NCI-H526 treated with DMSO at 0.1 percent for 48 hours (cell line): ENCODE data around the gene GGA1.
"Not testable (repeated sequence)": the region's sequence is repeated elsewhere in the genome, so short reads cannot be mapped to it uniquely, and the experiment has no call there.

Experiments
- DNase-seq: peaks from one replicate; lab custom pipeline; 2025; lab: John Stamatoyannopoulos, UW

GGA1 gene

GRCh38 chr22:37609240-37610152 is 862 bp downstream of the GGA1 start:
- no peak for DNase-seq

DNA sequence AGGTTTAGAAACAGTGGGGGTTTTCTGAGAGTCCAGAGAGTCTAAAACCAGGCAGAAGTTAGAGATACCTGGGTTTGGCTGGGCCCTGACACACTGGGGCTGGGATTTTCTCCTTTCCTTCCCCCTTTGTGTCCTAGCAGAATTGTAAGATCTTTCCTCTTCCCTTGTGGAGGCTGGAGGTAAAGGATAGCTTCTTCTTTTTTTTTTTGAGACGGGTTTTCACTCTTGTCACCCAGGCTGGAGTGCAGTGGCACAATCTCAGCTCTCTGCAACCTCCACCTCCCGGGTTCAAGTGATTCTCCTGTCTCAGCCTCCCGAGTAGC is 1.5 kb downstream of the GGA1 start:
- not testable (repeated sequence) for DNase-seq

DNA sequence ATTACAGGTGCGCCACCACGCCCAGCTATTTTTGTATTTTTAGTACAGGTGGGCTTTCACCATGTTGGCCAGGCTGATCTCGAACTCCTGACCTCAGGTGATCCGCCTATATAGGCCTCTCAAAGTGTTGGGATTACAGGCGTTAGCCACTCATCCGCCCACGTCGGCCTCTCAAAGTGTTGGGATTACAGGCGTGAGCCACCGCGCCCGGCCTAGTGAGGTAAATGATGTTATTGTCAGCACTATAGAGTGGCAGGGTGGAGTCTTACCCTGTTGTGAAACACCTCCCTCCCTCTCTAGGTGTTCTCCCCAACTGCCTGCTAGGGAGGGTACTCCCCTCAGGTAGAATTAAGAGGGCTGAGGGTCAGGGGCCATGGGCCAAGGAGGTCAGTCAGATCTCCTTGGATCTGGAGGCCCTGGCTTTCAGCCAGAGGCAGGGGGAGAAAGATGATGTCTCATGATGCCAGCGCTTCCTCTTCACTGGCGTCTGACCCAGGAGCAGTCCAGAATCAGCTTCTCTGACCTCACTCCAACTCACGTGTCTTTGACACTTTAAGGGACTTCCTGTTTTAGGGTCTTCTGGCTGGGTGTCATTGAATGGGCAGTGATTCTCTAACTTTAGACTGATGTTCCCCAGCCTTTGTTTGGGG is 2.0 kb downstream of the GGA1 start:
- no peak for DNase-seq

- DNase-seq, result no peak
Observed at GRCh38 chr22:37611207-37611606, 2.6 kb downstream of the GGA1 start.

DNA sequence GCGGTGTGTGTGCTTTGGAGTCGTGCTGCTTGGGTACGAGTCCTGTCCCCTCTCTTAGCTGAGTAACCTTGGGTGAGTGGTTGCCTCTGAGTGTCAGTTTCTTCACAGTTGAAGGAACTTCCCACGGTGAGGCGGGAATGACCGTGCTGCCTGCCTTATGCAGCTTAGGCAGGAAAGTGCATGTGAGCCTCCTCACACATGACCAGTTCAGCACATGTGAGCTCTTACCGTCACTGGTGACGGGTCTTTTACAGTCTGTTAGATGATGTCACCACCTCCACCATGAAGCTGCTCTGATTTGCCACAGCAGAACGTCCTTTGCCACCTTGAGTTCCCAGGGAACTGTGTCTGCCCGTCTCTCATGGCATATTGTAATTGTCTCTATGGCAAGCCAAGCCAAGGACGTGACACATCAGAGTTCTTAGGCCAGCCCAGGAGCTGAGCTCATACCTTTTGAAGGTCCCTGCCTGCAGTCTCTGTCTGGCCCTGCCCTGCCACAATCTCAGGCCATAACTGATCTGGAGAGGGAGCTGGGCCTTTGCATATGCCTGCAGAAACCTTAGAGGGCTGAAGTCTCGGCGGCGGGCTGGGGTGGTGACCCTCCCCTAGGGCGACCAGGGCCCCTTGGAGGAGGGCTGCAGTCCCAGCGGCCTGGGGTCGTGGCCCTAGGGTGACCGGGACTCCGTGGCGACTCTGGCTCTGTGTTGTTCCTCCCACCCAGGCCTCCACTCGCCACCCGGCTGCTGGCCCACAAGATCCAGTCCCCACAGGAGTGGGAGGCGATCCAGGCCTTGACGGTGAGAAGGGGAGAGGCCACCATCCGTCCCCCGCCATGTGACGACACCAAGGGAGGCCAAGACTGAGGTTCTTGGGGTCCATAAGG is 7.8 kb downstream of the GGA1 start:
- DNase-seq, result no peak

DNA sequence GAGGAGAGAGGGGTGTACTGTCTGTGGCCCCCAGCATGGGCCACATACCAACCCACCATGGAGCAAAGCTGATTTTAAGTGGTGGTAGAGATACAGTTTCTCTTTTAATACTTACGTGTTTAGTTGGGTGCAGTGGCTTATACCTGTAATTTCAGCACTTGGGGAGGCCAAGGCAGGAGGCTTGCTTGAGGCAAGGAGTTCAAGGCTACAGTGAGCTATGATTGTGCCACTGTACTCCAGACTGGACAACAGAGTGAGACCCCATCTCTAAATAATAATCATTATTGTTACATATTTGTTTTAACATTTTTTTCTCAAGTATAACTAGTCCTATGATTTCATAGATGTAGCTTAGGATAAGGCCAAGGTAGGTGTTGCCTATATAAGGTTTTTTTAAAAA is 8.8 kb downstream of the GGA1 start:
- DNase-seq, result no peak

DNA sequence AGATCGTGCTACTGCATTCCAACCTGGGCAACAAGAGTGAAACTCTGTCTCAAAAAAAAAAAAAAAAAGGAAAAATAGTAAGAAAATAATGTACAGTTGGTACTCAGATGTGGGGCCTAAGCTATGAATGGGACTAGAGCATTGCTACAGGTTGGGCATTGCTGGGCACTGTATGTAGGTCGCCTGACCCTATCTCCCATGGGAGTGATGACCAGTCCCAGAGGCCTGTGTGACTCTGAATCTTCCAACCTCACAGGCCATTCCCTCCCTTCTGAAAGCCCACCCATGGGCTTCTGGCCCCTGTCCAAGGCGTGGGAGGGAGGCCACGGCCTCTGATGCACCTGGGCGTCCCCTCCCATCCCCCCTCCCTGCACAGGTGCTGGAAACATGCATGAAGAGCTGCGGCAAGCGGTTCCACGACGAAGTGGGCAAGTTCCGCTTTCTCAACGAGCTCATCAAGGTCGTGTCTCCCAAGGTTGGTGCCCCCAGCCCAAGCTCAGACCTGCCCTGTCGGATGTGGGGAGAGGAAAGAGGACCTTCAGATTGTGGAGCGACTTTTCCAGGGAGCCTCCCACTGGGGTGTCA is 9.5 kb downstream of the GGA1 start:
- no peak for DNase-seq

DNA sequence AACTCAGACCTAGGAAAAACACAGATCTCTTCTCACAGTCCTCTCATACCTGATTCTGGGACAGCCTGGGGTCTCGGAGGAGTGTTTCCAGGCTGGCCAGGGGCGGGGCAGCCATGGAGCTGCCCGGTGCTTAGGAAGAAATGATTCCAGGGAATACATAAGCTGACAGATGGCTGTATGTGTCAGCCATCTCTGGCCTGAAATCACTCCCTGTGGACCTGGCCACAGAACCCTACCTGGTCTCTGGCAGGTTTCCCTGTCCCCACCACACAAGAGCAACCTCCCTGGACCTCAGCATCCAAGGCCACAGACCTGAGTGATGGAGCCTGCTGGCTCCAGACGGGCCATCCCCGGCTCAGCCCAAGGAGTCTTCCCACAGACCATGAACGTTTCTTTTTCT is 10.0 kb downstream of the GGA1 start:
- DNase-seq, result no peak

- no peak for DNase-seq
Observed at GRCh38 chr22:37619991-37620390, 11.4 kb downstream of the GGA1 start.

- no peak for DNase-seq
Observed at GRCh38 chr22:37621352-37621860, 12.8 kb downstream of the GGA1 start.

GRCh38 chr22:37623075-37624016 is 14.7 kb downstream of the GGA1 start:
- DNase-seq, result no peak

GRCh38 chr22:37624017-37624365 is 15.4 kb downstream of the GGA1 start:
- no peak for DNase-seq

DNA sequence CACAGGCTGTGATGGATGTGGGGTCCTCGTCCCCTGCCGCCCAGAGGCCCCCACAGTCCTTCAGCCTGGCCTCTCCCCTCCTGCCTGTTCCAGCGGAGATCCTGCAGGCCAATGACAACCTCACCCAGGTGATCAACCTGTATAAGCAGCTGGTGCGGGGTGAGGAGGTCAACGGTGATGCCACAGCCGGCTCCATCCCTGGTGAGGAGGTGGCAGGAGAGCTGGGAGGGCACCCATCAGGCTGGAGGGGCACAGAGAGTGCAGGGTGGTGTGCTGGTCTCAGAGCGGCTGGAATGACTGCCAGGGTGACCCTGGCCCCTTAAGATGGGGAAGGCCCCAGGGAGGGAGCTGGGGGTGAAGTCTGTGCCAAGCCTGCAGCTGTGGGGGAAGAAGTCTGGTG is 16.2 kb downstream of the GGA1 start:
- DNase-seq, result no peak

DNA sequence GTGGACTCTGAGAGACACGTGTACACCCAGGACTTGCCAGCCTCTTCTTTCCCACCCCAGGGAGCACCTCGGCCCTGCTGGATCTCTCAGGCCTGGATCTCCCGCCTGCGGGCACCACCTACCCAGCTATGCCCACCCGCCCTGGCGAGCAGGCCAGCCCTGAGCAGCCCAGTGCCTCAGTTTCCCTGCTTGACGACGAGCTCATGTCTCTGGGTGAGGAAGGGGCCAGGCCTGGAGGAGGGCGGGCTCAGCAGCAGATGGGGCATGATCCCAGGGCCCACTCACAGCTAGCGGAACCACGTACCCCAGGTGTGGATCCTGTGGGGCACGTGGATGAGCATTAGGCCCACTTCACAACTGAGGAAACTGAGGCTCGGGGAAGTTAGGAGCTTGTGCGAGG is 17.1 kb downstream of the GGA1 start:
- DNase-seq, result no peak

DNA sequence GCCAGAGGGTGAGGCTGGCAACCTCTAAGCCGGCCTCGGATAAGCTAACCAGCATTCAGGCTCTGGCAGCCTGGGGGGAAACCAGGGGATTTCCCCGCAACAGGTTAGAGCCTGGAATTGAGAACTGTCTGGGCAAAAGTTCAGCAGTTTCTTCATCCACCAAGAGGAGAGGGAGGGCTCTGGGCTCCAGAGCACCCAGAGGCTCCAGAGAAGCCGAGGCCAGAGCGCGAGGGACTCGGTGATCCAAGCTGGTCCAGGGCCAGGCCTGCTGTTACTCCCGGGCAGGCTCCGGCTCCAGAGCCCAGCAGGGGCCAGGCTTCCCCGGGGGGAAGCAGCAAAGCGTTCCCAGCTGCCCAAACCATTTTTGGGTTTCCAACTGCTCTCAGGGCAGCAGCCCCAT is 17.5 kb downstream of the GGA1 start:
- no peak for DNase-seq

DNA sequence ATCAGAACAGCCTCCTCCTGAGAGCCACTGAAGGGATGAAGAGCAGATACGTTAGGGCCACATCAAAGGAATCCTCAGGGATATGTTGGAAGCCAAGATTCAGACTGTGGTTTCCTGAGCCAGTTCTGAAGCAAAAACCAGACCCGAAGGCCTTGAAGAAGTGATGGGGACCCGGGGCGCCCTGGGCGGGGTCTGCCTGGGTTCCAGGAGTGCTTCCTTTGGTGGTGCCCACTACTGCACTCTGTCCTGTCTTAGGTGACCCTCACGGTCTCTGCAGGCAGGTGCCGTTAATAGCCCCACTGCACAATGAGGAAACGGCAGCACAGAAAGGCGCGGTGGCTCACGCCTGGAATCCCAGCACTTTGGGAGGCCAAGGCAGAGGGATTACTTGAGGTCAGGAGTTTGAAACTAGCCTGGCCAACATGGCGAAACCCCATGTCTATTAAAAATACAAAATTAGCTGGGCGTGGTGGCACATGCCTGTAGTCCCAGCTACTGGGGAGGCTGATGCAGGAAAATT is 18.0 kb downstream of the GGA1 start:
- no peak for DNase-seq

DNA sequence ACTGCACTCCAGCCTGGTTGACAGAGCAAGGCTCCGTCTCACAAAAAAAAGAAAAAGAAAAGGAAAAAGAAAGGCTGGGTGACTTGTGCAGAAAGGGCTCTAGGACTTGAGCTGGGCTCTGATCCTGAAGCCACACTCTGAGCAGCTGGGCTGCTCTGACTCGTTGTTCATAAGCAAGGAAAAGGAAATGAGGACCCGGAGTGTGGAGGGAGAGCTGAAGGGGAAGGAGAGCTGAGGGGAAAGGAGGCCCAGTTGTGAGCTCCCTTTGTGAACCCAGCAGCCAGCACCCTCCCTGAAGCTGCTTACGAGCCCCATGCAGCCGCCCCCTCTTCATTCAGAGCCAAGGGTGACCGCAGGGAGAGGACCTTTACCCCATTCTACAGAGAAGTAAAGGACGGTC is 18.5 kb downstream of the GGA1 start:
- no peak for DNase-seq

DNA sequence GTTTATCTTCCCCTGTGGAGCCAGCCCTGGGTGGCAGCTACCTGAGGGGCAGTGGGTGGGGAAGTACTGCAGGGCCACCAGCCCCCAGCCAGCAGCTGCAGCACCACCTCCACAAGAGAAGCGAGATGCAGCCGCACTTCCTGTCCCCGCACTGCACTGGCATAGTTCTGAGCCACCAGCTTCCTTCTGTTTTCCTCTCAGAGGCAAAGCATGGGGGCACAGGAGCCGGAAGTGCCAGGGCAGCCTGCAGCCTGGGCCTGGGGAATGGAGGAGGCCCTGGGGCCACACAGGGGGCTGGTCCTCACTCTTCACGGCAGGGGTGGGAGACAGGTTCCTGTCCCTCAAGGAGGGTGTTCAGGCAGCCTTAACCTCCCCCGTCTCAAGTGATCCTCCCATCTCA is 18.9 kb downstream of the GGA1 start:
- no peak for DNase-seq

DNA sequence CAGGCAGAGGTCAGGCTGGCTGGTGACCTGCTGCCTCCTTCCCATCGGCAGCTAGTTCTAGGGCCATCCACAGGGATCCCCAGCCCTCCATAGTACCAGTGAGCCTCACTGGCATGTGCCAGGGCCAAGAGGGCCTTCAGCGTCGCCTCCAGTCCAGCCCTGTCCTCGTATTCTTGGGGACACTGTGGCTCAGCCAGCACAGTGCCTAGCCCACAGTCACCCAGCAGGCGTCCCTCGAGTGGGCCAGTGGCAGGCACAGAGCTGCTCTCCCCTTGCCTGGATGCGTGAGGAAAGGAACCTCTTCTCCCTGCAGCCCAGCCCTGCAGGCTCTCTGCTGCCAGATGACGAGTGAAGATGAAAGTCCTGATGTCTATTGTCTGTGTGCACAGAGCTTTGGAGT is 20.2 kb downstream of the GGA1 start:
- DNase-seq, result no peak

DNA sequence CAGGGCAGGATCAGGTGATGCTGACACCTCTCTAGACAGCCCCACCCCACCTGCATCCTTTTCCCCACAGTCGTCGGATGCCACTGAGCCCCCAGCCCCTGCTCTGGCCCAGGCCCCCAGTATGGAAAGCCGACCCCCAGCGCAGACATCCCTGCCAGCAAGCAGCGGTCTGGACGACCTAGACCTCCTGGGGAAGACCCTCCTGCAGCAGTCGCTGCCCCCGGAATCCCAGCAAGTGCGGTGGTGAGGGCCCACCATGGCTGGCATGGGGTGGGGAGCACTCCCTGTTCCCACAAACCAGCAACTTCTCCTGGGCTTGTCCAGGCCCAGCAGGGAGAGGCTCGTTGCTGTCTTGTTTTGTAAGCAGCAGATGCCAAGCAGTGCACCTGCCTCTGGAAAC is 21.3 kb downstream of the GGA1 start:
- no peak for DNase-seq
